Medulla oblongata (tissue), 1 donor: ENCODE data around the gene KLHL34.
A peak's percentile ranks its signal among the peaks of the same experiment; 100 is the strongest.

Experiments
- DNase-seq: peaks from one replicate; pipeline ENCODE4 v3.0.0-alpha.2; 2015; ENCODE audit errors: extremely low spot score

Gene KLHL34

GRCh38 chrX:21655901-21656586, 2.1 kb downstream of the KLHL34 start:
- no peak for DNase-seq

GRCh38 chrX:21645886-21646285, 12.2 kb downstream of the KLHL34 start:
- DNase-seq: peak; percentile 6

GRCh38 chrX:21645431-21645830, 12.7 kb downstream of the KLHL34 start:
- DNase-seq: peak; percentile 9

- no peak for DNase-seq
Measured at GRCh38 chrX:21639775-21640174, 18.4 kb downstream of the KLHL34 start.

GRCh38 chrX:21638311-21638710, 19.8 kb downstream of the KLHL34 start:
- DNase-seq: no peak

- DNase-seq: peak; percentile 32
Measured at GRCh38 chrX:21632027-21632426, 26.1 kb downstream of the KLHL34 start.

GRCh38 chrX:21623778-21624501, 34.2 kb downstream of the KLHL34 start:
- no peak for DNase-seq

- no peak for DNase-seq
Measured at GRCh38 chrX:21620234-21620633, 37.9 kb downstream of the KLHL34 start.

GRCh38 chrX:21616386-21616785, 41.7 kb downstream of the KLHL34 start:
- no peak for DNase-seq

GRCh38 chrX:21612154-21612553, 46.0 kb downstream of the KLHL34 start:
- DNase-seq: no peak

GRCh38 chrX:21610168-21610567, 48.0 kb downstream of the KLHL34 start:
- DNase-seq: no peak

GRCh38 chrX:21606002-21606401, 52.1 kb downstream of the KLHL34 start:
- DNase-seq: peak; percentile 3
